Vagina (tissue), 2 donors: ENCODE data around the gene CDK2AP2.

Source experiments
- CTCF ChIP-seq, 3 experiments: fragments of 450-650 bp in 2 of 3; fragments of 200-600 bp in 1 of 3; sonication (generic) in 1 of 3; IDR thresholded peaks; one replicate each; pipeline ENCODE4 v1.5.1; 2017 to 2019; ENCODE audit warnings: antibody characterized with exemption in 3 of 3, mild to moderate bottlenecking in 2 of 3, moderate library complexity in 2 of 3
- POLR2A ChIP-seq, 2 donors: fragments of 450-650 bp; IDR thresholded peaks; one replicate each; pipeline ENCODE4 v1.6.1; 2017; ENCODE audit warnings: antibody characterized with exemption in 2 of 2, mild to moderate bottlenecking in 2 of 2, moderate library complexity in 2 of 2

GRCh38 chr11:67542971-67543370 is 35.0 kb upstream of the CDK2AP2 start:
- TF ChIP-seq CTCF (IDR thresholded peaks at IDR 0.05) (no peak), POLR2A (IDR thresholded peaks at IDR 0.05) (no peak)
